SH-SY5Y (cell line): ENCODE measurements around the gene DMAC2L.

Experiments used
- GATA2 ChIP-seq: IDR thresholded peaks from 2 replicates; pipeline ENCODE4 v1.6.1; 2011; ENCODE audit warnings: mild to moderate bottlenecking, low read depth, low read length
- GATA3 ChIP-seq: IDR thresholded peaks from 2 replicates; pipeline ENCODE4 v1.6.1; 2011; ENCODE audit warnings: low read depth, mild to moderate bottlenecking, low read length, moderate library complexity

- TF ChIP-seq GATA3 (no peak), GATA2 (no peak)
These were observed 43.6 kb downstream of the DMAC2L start for GRCh38 chr14:50355692-50356091.
